GM12878 (cell line): Measurements from ENCODE around the gene DCAF11. TPM values are rescaled to one million over a fixed set of nuclear protein-coding genes. Genes with fewer than 3 reads are reported as not detected.

Source experiments
- ATAC-seq: fragments of 200-7000 bp; cut with Tn5 transposase; 3 replicates; pipeline ENCODE4 v1.9.1; 2020; ENCODE audit warnings: mild to moderate bottlenecking, moderate library complexity
- BruUV-seq: library from RNA; stranded (reverse); fragments of 400-500 nt; replicated peaks from 2 replicates; lab custom pipeline; 2021; lab: Mats Ljungman, UMichigan
- CTCF ChIA-PET: fragments of 300-600 bp; sonication (Branson Sonifier 250); formaldehyde crosslinking; extraction: SDS; loops from one replicate; lab custom pipeline; 2021; ENCODE audit warnings: inconsistent platforms; lab: Yijun Ruan, JAX
- POLR2A ChIA-PET: fragments of 350-600 bp; formaldehyde crosslinking; extraction: SDS; loops from one replicate; lab custom pipeline; 2021; ENCODE audit warnings: inconsistent platforms; lab: Charles Lee
- RAD21 ChIA-PET: fragments of 300-600 bp; sonication (Branson Sonifier 250); formaldehyde crosslinking; loops from one replicate; lab custom pipeline; 2023; ENCODE audit warnings: antibody characterized with exemption; ENCODE audit not compliant: unreplicated experiment; lab: Charles Lee
- SMC1A ChIA-PET: fragments of 300-600 bp; sonication (Branson Sonifier 250); formaldehyde crosslinking; loops from one replicate; lab custom pipeline; 2023; ENCODE audit not compliant: unreplicated experiment, uncharacterized antibody; lab: Charles Lee
- DNase-seq: peaks from one replicate; pipeline ENCODE4 v3.0.0-alpha.2; 2011; ENCODE audit warnings: low read depth, low spot score
- FAIRE-seq: peaks from 3 replicates; lab custom pipeline; 2011; peaks lifted over from hg19 to GRCh38; lab: Jason Lieb, UNC
- H2AFZ ChIP-seq: 2 replicates; pipeline ENCODE4 v1.6.0; 2011; ENCODE audit warnings: low read depth, low read length, control low read depth; ENCODE audit not compliant: control insufficient read depth
- H3K27ac ChIP-seq: 2 replicates; pipeline ENCODE4 v1.5.1; 2011; ENCODE audit warnings: control low read depth; ENCODE audit not compliant: control insufficient read depth, insufficient read depth
- H3K27me3 ChIP-seq, 2 experiments: replicated peaks in 1 of 2; 2 replicates each; pipeline versions ENCODE4 v1.6.0 to v1.6.1; 2011; ENCODE audit warnings: low read length in 1 of 2; ENCODE audit not compliant: control insufficient read depth in 2 of 2, insufficient read depth in 2 of 2
- H3K36me3 ChIP-seq, 2 experiments: 2 replicates each; pipeline ENCODE4 v1.5.1; 2011; ENCODE audit warnings: low read length in 1 of 2; ENCODE audit not compliant: control insufficient read depth in 2 of 2, insufficient read depth in 2 of 2
- H3K4me1 ChIP-seq: 2 replicates; pipeline ENCODE4 v1.6.1; 2011; ENCODE audit warnings: mild to moderate bottlenecking, low read length, moderate library complexity, mixed read lengths; ENCODE audit not compliant: control insufficient read depth, insufficient read depth
- H3K4me2 ChIP-seq: 2 replicates; pipeline ENCODE4 v1.6.0; 2011; ENCODE audit warnings: control low read depth; ENCODE audit not compliant: control insufficient read depth, insufficient read depth
- H3K4me3 ChIP-seq: fragments of 200-600 bp; sonication (generic); 2 replicates; pipeline ENCODE4 v1.5.1; 2016
- H3K79me2 ChIP-seq: 2 replicates; pipeline ENCODE4 v1.6.0; 2011; ENCODE audit warnings: low read length; ENCODE audit not compliant: control insufficient read depth, insufficient read depth
- H3K9ac ChIP-seq: 2 replicates; pipeline ENCODE4 v1.8.0; 2011; ENCODE audit warnings: low read length, control low read depth, mixed read lengths; ENCODE audit not compliant: control insufficient read depth, insufficient read depth
- H3K9me3 ChIP-seq: replicated peaks from 3 replicates; pipeline ENCODE4 v1.5.1; 2011; ENCODE audit warnings: mild to moderate bottlenecking, low read length; ENCODE audit not compliant: control insufficient read depth, insufficient read depth
- H4K20me1 ChIP-seq: 2 replicates; pipeline ENCODE4 v1.6.0; 2011; ENCODE audit not compliant: control insufficient read depth, insufficient read depth
- ELK1 ChIP-seq: IDR thresholded peaks from 2 replicates; pipeline ENCODE4 v1.6.1; 2012; ENCODE audit warnings: low read depth, low read length, improper control_type of control experiment
- IKZF2 ChIP-seq, 2 experiments: fragments of 450-650 bp; IDR thresholded peaks; 2 replicates each; pipeline ENCODE4 v1.6.1; 2017; ENCODE audit warnings: mild to moderate bottlenecking in 2 of 2, moderate library complexity in 2 of 2
- KDM1A ChIP-seq: fragments of 200-600 bp; sonication (generic); IDR thresholded peaks from 2 replicates; pipeline ENCODE4 v1.6.1; 2016; ENCODE audit warnings: borderline replicate concordance
- MAX ChIP-seq: IDR thresholded peaks from 2 replicates; pipeline ENCODE4 v1.6.1; 2012; ENCODE audit warnings: low read depth, low read length, improper control_type of control experiment
- SUZ12 ChIP-seq: fragments of 200-600 bp; sonication (generic); IDR thresholded peaks from one replicate; pipeline ENCODE4 v1.6.1; 2018; ENCODE audit warnings: antibody characterized with exemption, mild to moderate bottlenecking; ENCODE audit not compliant: unreplicated experiment
- TBL1XR1 ChIP-seq: IDR thresholded peaks from 2 replicates; pipeline ENCODE4 v1.6.1; 2012; ENCODE audit warnings: low read depth, low read length, improper control_type of control experiment
- WGBS: methylation state at CpG from one replicate; pipeline ENCODE4 v1.1.6; 2016; ENCODE audit warnings: low lambda C conversion rate; ENCODE audit not compliant: insufficient replicate concordance, insufficient coverage; ENCODE audit errors: missing lambda C conversion rate; 5-methylcytosine and 5-hydroxymethylcytosine counted together
- in situ Hi-C: fragments of 300-500 bp; cut with MboI; formaldehyde crosslinking; loops from 9 replicates; pipeline ENCODE4 v1.14.3; 2018; ENCODE audit warnings: mixed read lengths
- intact Hi-C: fragments of 100-400 bp; cut with micrococcal nuclease; formaldehyde crosslinking; loops from one replicate; pipeline ENCODE4 v1.14.2; 2022; ENCODE audit not compliant: unreplicated experiment
- polyA plus RNA-seq, 11 experiments: library from polyadenylated mRNA; depleted of rRNA in 4 of 11; unstranded in 6 of 11; stranded (reverse) in 5 of 11; fragments of >200 nt; fragmentation: Nextera tagmentation in 4 of 11; fragmentation: Illumina TruSeq in 1 of 11; extraction: Ambion mirVana in 4 of 11; extraction: Trizol in 1 of 11; gene quantifications; 1 replicate in 1 of 11; 2 replicates in 10 of 11; pipeline versions ENCODE4 v1.2.1 to v1.2.3, GENCODE V29; 2011 to 2016; ENCODE audit warnings: inconsistent platforms in 2 of 11, missing spikeins in 2 of 11, low read depth in 1 of 11
- total RNA-seq, 4 experiments: library from RNA; depleted of rRNA in 3 of 4; stranded (reverse); fragments of >200 nt in 3 of 4; fragmentation: Illumina TruSeq in 1 of 4; extraction: Trizol in 1 of 4; gene quantifications; 2 replicates each; pipeline versions ENCODE4 v1.2.1 to v1.2.3, GENCODE V29; 2013 to 2021

The DCAF11 gene
- total and polyA plus RNA-seq, 10 of the 15 experiments (the other 5 are each of a cell fraction or from before 2014, with no cell fraction given), result 13.4 to 91.2 (median 68.7) TPM

- no peaks in the 10 kb centered on the region for H4K20me1 ChIP-seq
- 50% methylated on average over 2 of the region's 2 CpGs for WGBS
- peaks cover 5 to 28% of the 10 kb centered on the region in 2 experiments for H3K36me3 ChIP-seq
- no peaks in the 10 kb centered on the region for H3K9me3 ChIP-seq
- in situ Hi-C loops, result no loop called here
- POLR2A ChIA-PET, result interaction anchor here (1.0 to 2.3 kb wide), 6 partner anchors 8 to 49 kb away, joined by 3 to 10 read pairs (median 5); partner anchors contain the start of genes IRF9, PCK2 and PSME1
- H3K27me3 ChIP-seq, result no peaks in the 10 kb centered on the region
- CTCF ChIA-PET, result interaction anchor here (1.0 to 1.4 kb wide), 3 partner anchors 17 to 70 kb away, joined by 3 to 7 read pairs (median 5); partner anchors contain the start of genes CHMP4A and IRF9
- peak overlapping the region; percentile 77 for H3K4me2 ChIP-seq
- H3K9ac ChIP-seq, result no peak overlapping the region
- H3K27ac ChIP-seq, result no peak overlapping the region; the same call in 1 of the 2 replicates
- DNase-seq (no peak), ATAC-seq (no peak), FAIRE-seq (no peak)
- RAD21 ChIA-PET, result interaction anchor here (0.8 to 0.9 kb wide), 2 partner anchors 29 to 35 kb away, joined by 4 to 5 read pairs; partner anchors contain the start of genes DCAF11 and NRL
- intact Hi-C loops, result no loop called here
- no peak overlapping the region for H3K4me3 ChIP-seq
- no TSS peak for BruUV-seq
- H3K79me2 ChIP-seq, result peaks cover 70% of the 10 kb centered on the region
- H3K4me1 ChIP-seq, result peaks cover 24% of the 10 kb centered on the region
- H2AFZ ChIP-seq, result no peak overlapping the region
- SMC1A ChIA-PET, result interaction anchor here (0.6 to 1.5 kb wide), 4 partner anchors 18 to 35 kb away, joined by 3 to 6 read pairs (median 4); partner anchors contain the start of gene IRF9
- TF ChIP-seq MAX (no peak), IKZF2 (IDR thresholded peaks at IDR 0.05) (no peak), ELK1 (no peak), SUZ12 (no peak), KDM1A (no peak), TBL1XR1 (no peak)
Measured at GRCh38 chr14:24143511-24143910, 28.9 kb downstream of the DCAF11 start.
